Astrocyte of the hippocampus (primary cell): ENCODE measurements around the gene TMPRSS6.

ENCODE experiments used
- DNase-seq: peaks from one replicate; pipeline ENCODE4 v3.0.0; 2011; ENCODE audit warnings: low read depth, low spot score

Gene TMPRSS6

DNA sequence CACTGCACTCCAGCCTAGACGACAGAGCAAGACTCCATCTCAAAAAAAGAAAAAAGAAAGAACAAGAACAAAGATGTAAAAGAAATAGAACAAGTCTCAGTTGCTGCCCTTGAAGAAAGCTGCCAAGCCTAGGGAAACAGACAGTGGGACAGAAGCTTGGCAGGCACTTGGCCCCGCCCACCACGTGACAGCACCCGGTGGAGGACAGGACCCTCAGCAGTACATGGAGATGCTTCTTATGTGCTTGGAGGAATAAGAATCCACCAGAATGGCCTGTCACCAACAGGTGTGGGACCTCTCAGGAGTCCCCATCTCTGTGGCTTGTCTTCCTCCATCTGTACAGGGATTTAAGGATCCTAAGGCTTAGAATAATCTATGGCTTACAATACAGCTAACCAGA, 7.6 kb upstream of the TMPRSS6 start:
- no peak for DNase-seq

DNA sequence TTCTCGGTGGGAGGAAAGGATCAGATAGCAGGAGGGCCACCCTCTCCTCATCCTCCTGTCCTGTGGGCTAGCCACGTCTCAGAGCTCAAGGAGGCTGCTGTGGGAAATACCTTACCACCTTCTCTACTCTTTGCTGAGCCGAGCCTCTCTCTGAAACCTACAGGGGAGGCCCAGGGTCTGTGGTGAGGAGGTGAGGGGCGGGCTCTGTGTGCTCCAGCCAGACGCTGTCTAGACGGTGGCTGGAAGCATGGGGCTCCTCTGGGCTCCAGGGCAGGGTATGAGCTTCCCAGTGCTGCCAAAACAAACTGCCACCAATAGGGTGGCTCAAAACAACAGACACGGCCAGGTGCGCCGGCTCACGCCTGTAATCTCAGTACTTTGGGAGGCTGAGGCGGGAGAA, 5.5 kb upstream of the TMPRSS6 start:
- no peak for DNase-seq

DNA sequence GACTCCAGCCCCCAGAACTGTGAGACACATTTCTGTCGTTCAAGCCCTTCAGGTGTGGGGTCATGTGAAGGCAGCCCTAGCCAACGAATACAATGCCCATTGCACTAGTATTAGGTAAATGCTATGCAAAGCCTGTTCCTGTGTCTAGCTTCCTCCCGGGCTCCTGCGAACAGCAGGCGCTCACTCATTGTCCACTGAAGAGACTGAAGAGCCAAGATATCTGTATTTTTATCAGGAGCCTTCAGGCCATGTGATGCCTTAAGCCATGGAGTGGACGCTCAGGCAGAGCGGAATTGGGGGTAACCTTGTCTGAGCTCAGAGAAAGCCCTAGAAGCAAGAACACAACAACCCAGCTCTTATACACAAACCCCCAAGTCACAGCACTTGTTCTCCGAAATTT, 4.2 kb upstream of the TMPRSS6 start:
- DNase-seq = no peak

DNA sequence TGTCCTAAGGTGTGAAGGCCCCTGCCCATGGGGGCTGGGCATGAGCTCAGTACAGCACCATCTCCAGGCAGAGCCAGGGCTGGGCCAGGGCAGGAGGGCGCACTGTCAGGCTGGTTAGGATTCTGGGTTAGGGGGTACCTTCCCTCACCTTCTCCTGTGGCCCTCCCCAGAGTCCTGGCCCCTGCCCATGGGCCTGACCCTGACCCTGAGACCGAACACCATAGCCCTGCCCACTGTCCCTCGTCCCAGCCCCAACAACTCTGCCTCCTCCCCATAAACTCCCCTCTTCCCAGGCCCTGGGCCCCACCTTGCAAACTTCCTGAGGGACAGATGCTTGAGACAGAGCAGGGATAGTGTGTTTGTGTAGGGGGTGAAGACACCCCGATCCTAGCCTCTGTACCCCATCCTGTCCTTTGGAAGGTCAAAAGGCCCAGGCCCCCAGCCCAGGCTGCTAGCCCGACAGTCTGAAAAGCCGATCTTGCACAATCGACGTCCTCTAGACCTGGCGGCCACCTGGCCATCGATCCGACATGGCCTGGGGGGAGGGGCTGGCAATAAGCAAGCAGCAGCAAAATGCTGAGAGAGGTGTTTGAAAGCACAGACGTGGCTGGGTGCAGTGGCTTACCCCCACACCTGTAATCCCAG, 2.7 kb upstream of the TMPRSS6 start:
- no peak for DNase-seq

DNA sequence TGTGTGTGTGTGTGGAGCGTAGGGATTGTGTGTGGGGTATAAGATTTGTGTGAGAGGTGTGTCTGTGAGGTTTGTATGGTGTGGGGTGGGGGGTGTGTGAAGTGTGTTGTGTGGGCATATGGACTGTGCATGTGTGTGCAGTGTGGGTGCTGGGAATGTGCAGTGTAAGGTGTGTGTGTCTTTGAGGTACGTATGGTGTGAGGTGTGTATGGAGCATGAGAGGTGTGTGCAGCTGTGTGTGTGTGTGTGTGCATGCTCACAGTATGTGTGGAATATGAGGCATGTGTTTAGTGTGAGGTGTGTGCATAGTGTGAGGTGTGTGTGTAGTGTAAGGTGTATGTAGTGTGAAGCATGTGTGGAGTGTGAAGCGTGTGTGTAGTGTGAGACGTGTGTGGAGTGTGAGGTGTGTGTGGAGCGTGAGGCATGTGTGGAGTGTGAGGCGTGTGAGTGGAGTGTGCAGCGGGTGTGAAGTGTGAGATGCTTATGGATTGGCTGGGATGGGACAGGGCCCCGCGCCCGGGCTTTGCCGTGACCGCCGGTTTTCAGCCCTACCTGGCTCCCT, 1.7 kb upstream of the TMPRSS6 start:
- DNase-seq = no peak

DNA sequence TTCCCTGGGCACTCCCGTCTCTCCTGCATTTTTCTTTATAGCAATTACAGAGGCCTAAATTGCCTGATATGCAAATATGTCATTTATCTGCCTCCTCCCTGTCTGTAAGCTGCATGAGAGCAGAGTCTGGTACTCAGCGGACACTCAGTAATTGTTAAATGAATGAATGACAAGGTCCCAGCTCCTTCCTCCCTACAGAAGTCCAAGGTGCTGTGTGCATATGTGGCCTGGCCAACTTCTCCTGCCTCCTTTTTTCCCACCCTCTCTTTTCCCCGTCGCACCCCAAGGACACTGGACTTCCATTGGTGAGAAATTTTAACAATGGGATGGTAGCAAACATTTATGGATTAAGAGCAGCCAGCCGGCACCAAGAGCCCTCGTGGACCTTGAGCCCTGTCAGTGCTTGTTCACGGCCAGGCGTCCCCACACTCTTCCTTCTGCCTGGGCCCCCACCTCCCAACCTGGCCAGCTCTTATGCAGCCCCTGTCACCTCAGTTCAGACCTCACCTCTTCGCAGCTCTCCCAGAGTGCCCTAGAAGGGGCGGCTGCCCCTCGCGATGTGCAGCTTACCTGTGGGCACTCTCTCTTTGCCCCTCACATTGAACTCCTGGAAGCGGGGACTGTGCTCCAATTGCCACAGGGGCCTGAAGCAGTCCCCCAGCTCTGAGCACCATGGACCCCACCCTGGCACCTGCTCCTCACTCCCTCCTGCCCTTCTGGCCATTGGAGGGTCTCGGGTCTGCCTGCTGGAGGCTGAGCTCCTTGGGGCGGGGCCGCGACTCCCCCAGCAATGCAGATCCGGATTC, 1.5 kb downstream of the TMPRSS6 start:
- DNase-seq = no peak

DNA sequence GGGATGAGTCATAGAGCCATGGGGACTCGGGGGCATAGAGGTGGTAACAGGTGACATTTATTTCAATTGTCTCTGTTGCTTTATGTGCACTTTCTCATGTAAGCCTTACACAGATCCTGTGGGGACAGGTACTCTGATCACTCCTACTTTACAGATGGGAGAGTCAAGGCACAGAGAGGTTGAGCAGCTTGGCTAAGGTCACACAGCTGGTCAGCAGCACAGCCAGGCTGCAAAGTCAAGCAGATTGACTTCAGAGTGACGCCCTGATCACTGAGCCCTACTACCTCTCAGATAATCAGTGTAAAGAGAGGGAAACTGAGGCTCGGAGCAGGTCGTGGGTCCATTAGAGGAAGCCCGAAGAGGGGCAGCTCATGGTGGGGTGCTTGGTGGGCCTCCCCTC, 3.5 kb downstream of the TMPRSS6 start:
- no peak for DNase-seq

DNA sequence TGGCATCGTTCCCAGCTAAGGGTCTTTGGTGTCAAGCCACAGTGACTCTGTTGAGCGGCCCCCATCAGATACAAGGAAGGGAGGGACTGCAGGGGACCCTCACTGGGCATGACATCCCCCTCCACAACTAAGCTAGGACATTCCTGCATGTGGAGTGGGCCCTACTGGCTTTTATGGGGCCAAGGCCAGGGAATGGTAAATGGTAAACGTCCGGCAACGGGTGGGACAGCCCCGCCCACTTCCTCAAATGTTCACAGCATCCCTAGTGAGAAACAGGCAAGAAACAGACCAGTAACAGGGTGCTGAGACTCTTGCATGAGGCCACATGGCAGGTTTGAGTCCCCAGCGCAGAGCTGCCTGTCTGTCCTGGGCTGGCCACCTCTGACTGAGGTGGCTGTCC, 4.4 kb downstream of the TMPRSS6 start:
- DNase-seq = no peak

DNA sequence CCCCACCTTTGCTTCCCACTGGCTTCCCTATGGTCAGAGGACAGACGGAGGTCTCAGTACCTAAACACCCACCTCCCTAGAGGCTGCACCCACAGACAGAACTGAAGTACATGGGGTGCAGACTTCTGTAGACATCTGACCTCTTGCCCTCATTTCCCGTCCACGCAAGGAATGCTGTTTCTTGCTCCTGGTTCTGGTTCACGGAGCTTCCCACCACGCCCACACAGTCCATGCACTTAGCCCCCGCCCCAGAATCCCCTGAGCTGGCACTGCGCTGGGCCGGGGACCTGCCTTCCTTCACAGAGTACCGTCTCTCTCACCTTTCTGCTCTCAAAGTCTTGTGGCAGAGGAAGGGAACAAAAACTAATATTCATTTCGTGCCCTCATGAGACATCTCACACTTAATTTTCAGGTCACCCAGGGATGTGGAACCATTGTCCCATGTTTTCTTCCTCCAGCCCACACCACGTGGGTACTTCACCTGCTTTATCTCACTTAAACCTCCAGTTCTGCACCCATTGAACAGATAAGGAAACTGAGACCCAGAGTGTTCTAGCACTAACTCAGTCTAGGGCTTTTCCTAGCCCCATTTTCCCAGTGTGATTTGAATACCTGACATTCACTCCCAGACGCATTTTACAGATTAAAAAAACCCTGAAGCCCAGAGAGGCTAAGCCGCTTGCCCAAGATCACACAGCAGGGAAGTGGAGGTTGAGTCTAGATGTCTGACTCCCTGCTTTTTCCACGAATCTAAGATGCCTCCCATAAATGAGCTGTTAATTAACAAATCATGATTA, 5.7 kb downstream of the TMPRSS6 start:
- DNase-seq = no peak

DNA sequence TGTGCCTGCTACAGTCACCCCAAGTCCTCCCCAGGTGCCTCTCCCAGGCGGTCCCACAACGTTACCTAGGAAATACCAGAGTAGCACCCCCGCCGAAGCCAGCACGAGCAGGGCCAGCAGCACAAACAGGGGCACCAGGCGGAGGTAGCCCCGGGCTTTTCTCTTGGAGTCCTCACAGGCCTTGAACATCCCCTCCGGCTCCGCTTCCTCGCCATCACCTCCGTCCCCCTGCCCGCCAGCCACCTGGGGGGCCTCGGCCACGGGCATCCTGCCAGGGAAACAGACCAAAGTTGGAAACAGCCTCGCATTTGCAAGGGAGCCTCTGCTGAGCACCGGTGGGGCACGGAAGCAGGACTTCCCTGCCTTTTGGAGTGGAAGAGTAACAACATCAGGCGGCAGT, 6.4 kb downstream of the TMPRSS6 start:
- DNase-seq = no peak

DNA sequence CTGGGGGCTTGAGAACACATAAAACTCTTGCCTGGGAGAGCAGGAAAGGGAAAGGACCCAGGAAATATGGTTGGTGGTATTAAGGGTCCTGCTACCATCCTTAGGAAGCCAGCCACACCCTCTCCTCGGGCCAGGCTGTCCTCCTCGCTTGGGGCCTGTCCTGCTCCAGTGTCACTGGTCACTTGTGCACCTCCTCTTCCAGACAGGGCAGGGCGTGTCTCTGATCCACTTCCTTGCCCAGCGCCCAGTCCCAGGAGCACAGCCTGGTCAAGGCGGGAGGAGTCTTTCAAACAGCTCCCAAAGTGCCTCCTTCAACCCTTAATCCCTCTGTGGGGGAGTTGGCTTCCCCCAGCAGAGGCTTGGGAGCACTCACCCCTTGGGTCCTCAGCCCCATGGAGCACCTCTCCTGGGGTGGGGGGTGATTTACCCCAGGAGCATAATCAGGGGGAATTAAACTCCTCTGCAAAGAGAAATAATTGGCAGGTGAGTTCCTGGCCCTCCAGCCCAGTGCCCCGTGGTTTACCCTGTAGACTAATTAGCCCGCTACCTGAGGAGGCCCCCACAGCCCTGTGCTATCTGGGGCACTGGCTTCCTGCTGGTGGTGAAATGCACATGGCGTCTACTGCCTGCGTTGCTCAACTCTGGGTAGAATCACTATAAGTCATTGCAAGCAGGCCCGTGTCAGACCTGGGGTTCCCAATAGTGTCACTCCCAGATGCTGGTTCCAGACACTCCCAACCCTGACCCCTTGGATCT, 8.0 kb downstream of the TMPRSS6 start:
- no peak for DNase-seq

DNA sequence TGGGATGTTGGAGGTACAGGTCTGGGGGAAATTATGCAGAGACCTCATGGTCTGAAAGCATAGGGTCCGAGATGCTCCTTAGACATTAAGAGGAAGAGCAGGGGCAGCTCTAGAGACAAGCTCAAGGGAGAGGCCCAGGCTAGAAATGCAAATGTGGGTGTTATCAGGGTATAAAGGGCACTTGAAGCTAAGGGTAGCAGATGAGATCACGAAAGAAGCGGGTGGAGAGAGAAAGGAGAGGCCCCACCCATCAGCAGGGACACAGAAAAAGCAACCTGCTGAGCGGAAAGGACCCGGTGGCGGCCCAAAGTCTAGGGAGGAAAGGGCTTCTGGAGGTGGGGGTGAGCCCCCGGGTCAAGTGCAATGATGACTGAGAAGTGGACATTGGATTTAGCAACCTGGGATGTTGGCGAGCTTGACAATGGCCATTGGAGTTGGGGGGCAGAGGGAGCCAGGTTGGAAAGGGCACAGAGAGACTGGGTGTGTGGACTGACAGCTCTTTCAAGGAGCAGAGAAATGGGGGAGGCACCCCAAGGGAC, 8.9 kb downstream of the TMPRSS6 start:
- DNase-seq = no peak

DNA sequence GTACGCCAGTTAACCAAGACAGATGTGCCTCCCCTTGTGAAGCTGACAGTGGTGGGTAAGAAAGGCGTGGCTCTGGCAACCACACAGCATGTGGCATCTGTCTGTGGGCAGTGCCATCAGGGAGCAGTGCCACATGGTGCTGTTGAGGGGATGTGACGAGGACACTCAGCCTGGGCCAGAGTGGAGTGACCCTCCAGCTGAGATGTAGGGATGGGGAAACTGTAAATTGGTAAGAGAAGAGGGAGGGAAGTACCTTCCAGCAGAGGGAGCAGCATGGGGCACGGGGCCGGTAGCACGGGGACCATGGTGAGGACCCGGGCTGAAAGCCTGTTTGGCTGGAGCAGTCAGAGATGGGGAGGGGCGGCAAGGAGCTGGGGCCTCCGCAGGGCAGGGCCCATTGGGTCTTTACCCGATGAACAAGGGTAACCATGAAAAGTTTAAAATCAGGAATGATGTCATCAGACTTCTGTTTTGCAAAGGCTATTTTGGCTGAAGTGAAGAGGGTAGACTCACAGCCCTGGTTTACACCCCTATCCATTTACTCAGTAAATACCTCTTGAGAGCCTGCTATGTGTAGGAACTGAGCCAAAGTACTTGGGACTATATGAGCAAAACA, 10.4 kb downstream of the TMPRSS6 start:
- no peak for DNase-seq

DNA sequence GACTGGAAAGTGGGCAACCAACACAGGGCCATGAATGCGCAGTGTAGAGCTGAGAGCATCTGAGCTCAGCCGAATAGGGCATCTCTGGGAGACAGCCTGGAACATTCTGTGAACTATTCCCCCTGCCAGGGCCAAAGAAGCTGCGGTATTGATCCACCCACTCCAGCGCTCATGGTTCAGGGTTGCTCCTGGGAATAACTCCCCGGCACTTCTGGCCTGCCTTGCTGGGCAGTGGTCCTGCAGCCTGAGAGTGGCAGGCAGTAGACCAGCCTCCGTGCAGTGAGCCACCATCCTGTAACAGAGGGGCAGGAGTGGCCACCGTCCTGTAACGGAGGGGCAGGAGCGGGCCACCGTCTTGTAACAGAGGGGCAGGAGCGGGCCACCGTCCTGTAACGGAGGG, 12.2 kb downstream of the TMPRSS6 start:
- no peak for DNase-seq

DNA sequence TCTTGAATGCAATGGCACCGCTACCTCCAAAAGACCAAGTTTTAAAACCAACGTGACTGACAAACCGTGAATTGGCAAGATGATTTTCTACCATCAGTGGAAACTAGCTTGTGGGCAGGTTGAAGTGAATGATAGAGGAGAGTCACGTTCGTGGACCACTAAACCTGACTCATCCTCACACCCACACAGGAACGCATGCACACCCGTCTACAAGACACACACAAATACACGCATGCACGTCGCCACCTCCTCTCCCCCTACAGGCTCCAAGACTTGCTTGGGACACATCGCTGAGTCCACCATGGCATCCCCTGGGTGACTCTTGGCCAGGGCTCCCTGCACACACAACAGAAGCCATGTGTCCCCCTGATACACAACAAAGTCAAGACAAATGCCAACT, 14.4 kb downstream of the TMPRSS6 start:
- no peak for DNase-seq

DNA sequence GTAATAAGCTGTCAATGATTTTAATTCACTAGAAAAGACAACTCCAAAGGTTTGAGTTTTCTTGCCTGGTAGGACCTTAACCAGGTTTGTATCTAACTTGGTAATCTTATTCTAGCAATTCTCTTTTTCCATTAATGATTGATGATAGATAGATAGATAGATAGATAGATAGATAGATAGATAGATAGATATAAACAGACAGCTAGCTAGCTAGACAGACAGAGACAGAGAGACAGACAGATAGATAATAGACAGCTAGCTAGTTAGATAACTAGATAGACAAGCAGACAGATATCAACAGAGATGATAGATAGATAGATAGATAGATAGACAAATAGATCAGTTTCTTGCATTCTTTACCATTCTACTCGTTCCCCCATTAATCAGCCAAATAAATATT, 15.3 kb downstream of the TMPRSS6 start:
- DNase-seq = no peak

DNA sequence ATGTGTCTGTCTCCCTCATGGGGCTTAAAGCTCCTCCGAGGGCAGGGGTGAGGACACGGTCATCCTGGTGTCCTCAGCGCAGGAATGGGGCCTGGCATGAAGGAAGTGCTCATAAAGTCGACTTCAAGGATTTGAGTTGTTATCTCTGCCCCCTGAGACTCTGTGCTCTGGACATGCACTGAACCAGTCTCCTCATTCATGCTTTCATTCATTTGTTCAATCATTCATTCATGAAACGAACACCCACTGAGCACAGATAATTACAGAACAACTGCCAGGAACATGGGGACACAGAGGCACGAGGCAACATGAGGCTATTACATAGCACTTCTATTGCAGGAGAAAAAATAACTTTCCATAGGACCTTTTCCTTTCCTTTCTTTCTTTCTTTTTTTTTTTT, 16.5 kb downstream of the TMPRSS6 start:
- no peak for DNase-seq

DNA sequence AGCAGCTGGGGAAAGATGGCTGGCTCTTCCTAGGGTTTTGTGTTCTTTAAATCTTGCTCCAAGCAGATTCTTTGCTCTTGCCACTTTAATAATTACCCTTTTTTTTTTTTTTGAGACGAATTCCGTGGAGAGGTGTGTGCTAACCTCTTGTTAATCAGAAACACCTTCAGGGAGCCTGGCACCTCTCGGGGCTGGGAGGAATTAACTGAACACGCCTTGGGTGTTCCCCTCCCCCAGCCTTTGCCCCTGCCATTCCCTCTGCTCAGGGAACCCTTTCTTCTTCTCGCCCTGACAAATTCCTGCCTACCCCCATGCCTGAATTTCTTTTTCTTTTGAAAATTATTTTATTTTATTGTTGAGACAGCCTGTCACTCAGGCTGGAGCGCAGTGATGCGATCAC, 17.5 kb downstream of the TMPRSS6 start:
- no peak for DNase-seq

DNA sequence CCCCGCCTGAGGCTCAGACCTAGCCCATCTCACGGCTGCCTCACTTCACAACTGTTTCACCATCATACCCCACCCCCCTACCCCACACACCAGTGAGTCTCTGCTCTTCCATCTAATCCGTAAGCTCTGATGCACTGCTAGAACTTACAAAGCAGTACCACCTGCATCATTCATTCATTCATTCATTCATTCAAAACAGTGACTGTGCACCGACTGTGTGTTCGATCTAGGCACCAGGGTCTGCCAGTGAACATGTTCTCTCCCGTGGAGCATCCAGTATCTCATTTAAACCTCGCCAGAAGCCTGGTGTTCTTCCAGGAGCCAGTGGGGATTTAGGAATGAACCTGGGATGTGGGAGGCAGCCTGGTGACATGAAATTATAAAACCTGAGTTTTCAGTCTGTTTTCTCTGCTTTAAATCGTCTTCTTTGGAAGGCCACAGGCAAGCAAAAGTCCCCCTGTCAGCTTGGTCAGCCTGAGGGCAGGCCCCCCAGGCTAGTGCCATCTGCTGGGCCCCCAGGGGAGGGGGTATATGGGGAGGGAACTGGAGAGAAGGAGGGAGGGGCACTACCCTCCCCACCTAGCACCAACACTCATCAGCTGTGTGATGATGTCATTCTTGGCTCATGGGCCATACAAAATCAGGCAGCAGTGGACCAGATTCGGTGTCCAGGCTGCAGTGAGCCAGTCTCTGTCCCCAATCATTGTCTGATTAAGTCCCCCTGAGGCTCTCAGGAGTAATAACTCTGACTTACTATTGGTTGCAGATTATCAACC, 18.4 kb downstream of the TMPRSS6 start:
- peak; percentile 11 for DNase-seq

DNA sequence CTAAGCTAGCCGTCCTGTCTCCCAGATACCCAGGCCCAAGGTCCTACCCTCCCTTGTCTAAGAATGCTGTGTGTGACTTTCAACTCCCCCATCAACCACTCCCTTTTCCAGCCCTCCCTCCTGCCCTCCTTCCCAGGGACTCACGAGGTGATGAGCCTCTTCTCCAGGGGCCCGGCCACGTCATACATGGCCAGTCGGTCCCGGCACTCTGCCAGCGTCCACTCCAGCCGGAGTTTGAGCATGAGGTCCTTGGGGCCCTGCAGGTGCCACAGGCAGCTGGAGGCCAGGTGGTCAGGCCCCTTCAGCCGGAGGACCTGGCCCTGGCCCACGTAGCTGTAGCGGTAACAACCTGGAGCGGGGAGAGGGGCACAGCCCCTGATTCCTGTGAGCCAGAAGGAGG, 20.1 kb downstream of the TMPRSS6 start:
- no peak for DNase-seq
